Heart right ventricle (tissue), 16 donors: ENCODE data around the gene DSE. TPM values are rescaled to one million over a fixed set of nuclear protein-coding genes. Genes with fewer than 3 reads are reported as not detected.

ENCODE experiments used
- ATAC-seq, 8 donors: fragments of 200-7000 bp; cut with Tn5 transposase; one replicate each; pipeline ENCODE4 v1.9.1; 2020; ENCODE audit warnings: mild to moderate bottlenecking in 8 of 8, moderate library complexity in 8 of 8, moderate number of reproducible peaks in 1 of 8
- DNase-seq, 2 donors: peaks; one replicate each; pipeline ENCODE4 v3.0.0-alpha.2; 2020
- H3K27ac ChIP-seq, 10 donors: fragments of 200-600 bp; sonication (generic) in 2 of 10; one replicate each; pipeline versions ENCODE4 v1.5.0 to v1.8.0; 2020 to 2022; ENCODE audit warnings: mild to moderate bottlenecking in 3 of 10
- H3K27me3 ChIP-seq, 7 donors: fragments of 200-600 bp; one replicate each; pipeline ENCODE4 v1.8.0; 2021 to 2022; ENCODE audit warnings: mild to moderate bottlenecking in 2 of 7
- H3K36me3 ChIP-seq, 9 donors: fragments of 200-600 bp; sonication (generic) in 1 of 9; one replicate each; pipeline versions ENCODE4 v1.5.0 to v1.8.0; 2020 to 2022; ENCODE audit warnings: mild to moderate bottlenecking in 2 of 9
- H3K4me1 ChIP-seq, 9 donors: fragments of 200-600 bp; sonication (generic) in 1 of 9; one replicate each; pipeline versions ENCODE4 v1.5.0 to v1.8.0; 2020 to 2022; ENCODE audit warnings: mild to moderate bottlenecking in 4 of 9
- H3K4me3 ChIP-seq, 10 donors: fragments of 200-600 bp; sonication (generic) in 2 of 10; one replicate each; pipeline versions ENCODE4 v1.5.0 to v1.8.0; 2020 to 2022; ENCODE audit warnings: mild to moderate bottlenecking in 7 of 10, moderate library complexity in 2 of 10
- H3K9me3 ChIP-seq, 11 donors: fragments of 200-600 bp in 10 of 11; sonication (generic) in 2 of 11; one replicate each; pipeline versions ENCODE4 v1.5.0 to v1.8.0; 2013 to 2022; ENCODE audit warnings: mild to moderate bottlenecking in 2 of 11, control low read depth in 1 of 11, moderate library complexity in 1 of 11
- WGBS, 2 donors: extraction: QIAGEN DNeasy Blood & Tissue Kit; methylation state at CpG; one replicate each; pipeline ENCODE4 v1.1.7; 2013; ENCODE audit warnings: inconsistent platforms in 1 of 2; 5-methylcytosine and 5-hydroxymethylcytosine counted together
- intact Hi-C, 10 donors: fragments of 100-400 bp; cut with DNase I; formaldehyde crosslinking; loops; one replicate each; pipeline versions ENCODE4 v1.11.1 to v1.14.2; 2022
- polyA plus RNA-seq, 2 donors: library from polyadenylated mRNA; stranded (reverse); fragments of 200-250 nt; gene quantifications; one replicate each; pipeline ENCODE4 v1.2.3, GENCODE V29; 2013
- total RNA-seq, 10 donors: library from RNA; stranded (reverse); fragmentation: NEBNext Ultra II Directional in 3 of 10; extraction: Animal tissue kit (Norgen Biotek cat#: 25700) in 3 of 10; gene quantifications; one replicate each; pipeline versions ENCODE4 v1.2.1 to v1.2.4, GENCODE V29; 2021 to 2023
- TF ChIP-seq, protein P1 (sequence below), 9 donors: fragments of 200-600 bp; sonication (generic) in 2 of 9; IDR thresholded peaks; one replicate each; pipeline versions ENCODE4 v1.5.0 to v1.8.0; 2021 to 2022; ENCODE audit warnings: antibody characterized with exemption in 9 of 9, mild to moderate bottlenecking in 5 of 9, moderate library complexity in 1 of 9
- donor health status: Arrhythmogenic right ventricular cardiomyopathy.
- donor health status: ischemic (EF 13 %, LVEDD 7.1; RV severe dilation, severe dysfunction).
- donor health status: healthy with polysubstance abuse.
- donor health status: DM: no; HTN: yes; CAD: no.
- donor health status: DM: no; HTN: no; CAD: no.
- donor health status: ischemic (EF 25% LVEDD 6.9; RV normal size, moderate dysfunction).
- donor health status: ischemic (EF 25% LVEDD 5.7; RV mildly dilated, moderate dysfunction).
- donor health status: healthy.
- donor health status: DM: yes; HTN: yes; CAD: no.
- donor health status: Ischemic cardiomyopathy.
- donor health status: ischemic (EF 35%, LVEDD 5.7; RV mildly dilated, moderate dysfunction).
- donor health status: nonischemic (EF 11% LVEDD 7.7; RV severe dilation, severe dysfunction).
- donor health status: DM: yes; HTN: yes; CAD: no.
- donor health status: PGD.
- donor health status: ischemic (EF 29% LVEDD 5.4; RV normal size, mild dysfunction).
- donor health status: nonischemic (EF 23%, LVEDD 6.1; RV moderate dilation, normal function).

The DSE gene
- total and polyA plus RNA-seq, 12 donors: 3.8 to 25.4 (median 11.3) TPM

DNA sequence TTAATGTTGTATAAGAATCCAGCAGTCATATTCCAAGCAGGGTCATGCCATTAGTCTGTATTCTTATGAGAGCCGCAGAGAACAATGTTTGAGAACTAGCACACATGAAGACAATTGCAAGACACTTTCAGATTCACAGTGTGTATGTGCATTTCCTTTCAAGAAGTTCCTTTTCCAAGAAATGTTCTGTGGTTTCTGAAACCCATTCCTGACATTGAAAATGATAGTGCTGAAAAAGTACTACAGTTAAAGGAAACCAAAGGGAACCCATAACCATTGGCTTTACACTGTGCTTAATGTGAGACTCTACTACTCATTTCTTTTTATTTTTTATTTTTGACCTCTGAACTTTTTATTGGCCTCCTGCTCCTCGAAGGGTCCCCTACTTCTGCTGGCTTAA lies 86.2 kb downstream of the DSE start:
- no peaks in the 10 kb centered on the region for H3K9me3 ChIP-seq
- peak overlapping the region in 2 of 10 donors; percentile 9 to 81 for H3K27ac ChIP-seq
- no peak overlapping the region for H3K4me3 ChIP-seq
- ATAC-seq (peak in 1 of 8 donors; percentile 19), DNase-seq (no peak)
- no peaks in the 10 kb centered on the region for H3K36me3 ChIP-seq
- TF ChIP-seq, protein P1, sequence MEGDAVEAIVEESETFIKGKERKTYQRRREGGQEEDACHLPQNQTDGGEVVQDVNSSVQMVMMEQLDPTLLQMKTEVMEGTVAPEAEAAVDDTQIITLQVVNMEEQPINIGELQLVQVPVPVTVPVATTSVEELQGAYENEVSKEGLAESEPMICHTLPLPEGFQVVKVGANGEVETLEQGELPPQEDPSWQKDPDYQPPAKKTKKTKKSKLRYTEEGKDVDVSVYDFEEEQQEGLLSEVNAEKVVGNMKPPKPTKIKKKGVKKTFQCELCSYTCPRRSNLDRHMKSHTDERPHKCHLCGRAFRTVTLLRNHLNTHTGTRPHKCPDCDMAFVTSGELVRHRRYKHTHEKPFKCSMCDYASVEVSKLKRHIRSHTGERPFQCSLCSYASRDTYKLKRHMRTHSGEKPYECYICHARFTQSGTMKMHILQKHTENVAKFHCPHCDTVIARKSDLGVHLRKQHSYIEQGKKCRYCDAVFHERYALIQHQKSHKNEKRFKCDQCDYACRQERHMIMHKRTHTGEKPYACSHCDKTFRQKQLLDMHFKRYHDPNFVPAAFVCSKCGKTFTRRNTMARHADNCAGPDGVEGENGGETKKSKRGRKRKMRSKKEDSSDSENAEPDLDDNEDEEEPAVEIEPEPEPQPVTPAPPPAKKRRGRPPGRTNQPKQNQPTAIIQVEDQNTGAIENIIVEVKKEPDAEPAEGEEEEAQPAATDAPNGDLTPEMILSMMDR (IDR thresholded peaks at IDR 0.05): no peak
- intact Hi-C loops: no loop called here
- peaks cover 0 to 7% (median 0%) of the 10 kb centered on the region in 7 donors for H3K27me3 ChIP-seq
- 84 to 91% methylated on average over 2 of the region's 2 CpGs for WGBS, 2 donors
- H3K4me1 ChIP-seq: peaks cover 0 to 28% (median 0%) of the 10 kb centered on the region in 9 donors

GRCh38 chr6:116458264-116458663 lies 87.5 kb downstream of the DSE start:
- Histone ChIP-seq H3K36me3 (no peaks in the 10 kb centered on the region), H3K4me3 (no peak overlapping the region), H3K27ac (no peak overlapping the region), H3K9me3 (no peaks in the 10 kb centered on the region), H3K4me1 (peaks cover 0 to 34% (median 0%) of the 10 kb centered on the region in 9 donors), H3K27me3 (peaks cover 0 to 20% (median 8%) of the 10 kb centered on the region in 7 donors)
- ATAC-seq: no peak
- intact Hi-C loops: no loop called here
- TF ChIP-seq, protein P1 (IDR thresholded peaks at IDR 0.05): no peak
- 93 to 95% methylated on average over 9 of the region's 9 CpGs for WGBS, 2 donors
- no peak for DNase-seq

DNA sequence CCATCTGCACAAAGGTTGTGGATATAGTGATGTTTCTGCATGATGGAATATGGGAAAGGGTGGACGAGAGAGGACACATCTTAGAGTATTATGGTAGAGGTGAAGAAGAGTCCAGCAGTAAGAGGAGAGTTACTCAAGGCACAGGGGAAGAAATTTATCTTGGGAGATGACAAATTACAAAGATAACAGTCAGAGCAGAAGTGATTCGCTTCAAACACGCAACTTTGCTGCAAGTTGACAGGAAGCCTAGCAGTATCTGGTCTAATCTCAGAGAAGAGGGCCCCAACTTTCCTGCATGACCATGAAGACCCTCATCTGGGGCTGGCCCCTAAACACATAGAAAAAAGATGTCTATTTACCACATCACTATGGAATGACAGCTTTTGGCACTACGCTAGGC lies 89.2 kb downstream of the DSE start:
- no peaks in the 10 kb centered on the region for H3K36me3 ChIP-seq
- TF ChIP-seq, protein P1 (IDR thresholded peaks at IDR 0.05): no peak
- DNase-seq (no peak), ATAC-seq (no peak)
- intact Hi-C loops: no loop called here
- peaks cover 0 to 50% (median 0%) of the 10 kb centered on the region in 9 donors for H3K4me1 ChIP-seq
- H3K9me3 ChIP-seq: no peaks in the 10 kb centered on the region
- peaks cover 0 to 22% (median 10%) of the 10 kb centered on the region in 7 donors for H3K27me3 ChIP-seq
- H3K27ac ChIP-seq: no peak overlapping the region
- 86 to 92% methylated on average over 4 of the region's 4 CpGs for WGBS, 2 donors
- H3K4me3 ChIP-seq: no peak overlapping the region

GRCh38 chr6:116461331-116461931 lies 90.7 kb downstream of the DSE start, which contains the start of gene CALHM6:
CALHM6 (plus strand) TSS chr6:116461375; CDS start chr6:116461930, 555 bp downstream.
- H3K36me3 ChIP-seq: no peaks in the 10 kb centered on the region
- H3K27ac ChIP-seq: peak within 1 kb of the TSS in 4 of 10 donors; percentile 20 to 90 (median 30)
- peaks cover 0 to 22% (median 10%) of the 10 kb centered on the region in 7 donors for H3K27me3 ChIP-seq
- intact Hi-C loops: no loop called here
- H3K9me3 ChIP-seq: no peaks in the 10 kb centered on the region
- H3K4me1 ChIP-seq: peaks cover 0 to 47% (median 0%) of the 10 kb centered on the region in 9 donors
- ATAC-seq: peak in 5 of 8 donors; percentile 11 to 32 (median 16)
- TF ChIP-seq, protein P1 (IDR thresholded peaks at IDR 0.05): no peak
- DNase-seq: no peak
- peak within 1 kb of the TSS; percentile 11 to 65 (median 53) for H3K4me3 ChIP-seq
- 46 to 51% methylated on average over 12 to 13 of the region's 13 CpGs for WGBS, 2 donors
